Naive B cell (primary cell): Measurements from ENCODE around the gene CSKMT. TPM values are rescaled to one million over a fixed set of nuclear protein-coding genes. Genes with fewer than 3 reads are reported as not detected.
"Not testable (repeated sequence)": the region's sequence is repeated elsewhere in the genome, so short reads cannot be mapped to it uniquely, and the experiment has no call there.

ENCODE experiments used
- ATAC-seq, 2 donors: fragments of 150-1000 bp; cut with Tn5 transposase; 2 replicates each; pipeline ENCODE4 v1.10.0; 2021; ENCODE audit warnings: low read depth in 2 of 2, mild to moderate bottlenecking in 2 of 2, moderate library complexity in 2 of 2
- DNase-seq: peaks from one replicate; pipeline ENCODE4 v3.0.0; 2022
- H3K27ac Mint-ChIP-seq, 6 donors: one replicate each; pipeline ENCODE4 v1.8.0; 2020 to 2022; ENCODE audit warnings: mild to moderate bottlenecking in 6 of 6, mixed read lengths in 6 of 6, moderate library complexity in 5 of 6, inconsistent platforms in 2 of 6
- H3K27me3 Mint-ChIP-seq, 3 donors: one replicate each; pipeline ENCODE4 v1.8.0; 2021 to 2022; ENCODE audit warnings: mixed read lengths in 3 of 3, mild to moderate bottlenecking in 1 of 3
- H3K36me3 Mint-ChIP-seq, 2 donors: one replicate each; pipeline ENCODE4 v1.8.0; 2020 to 2022; ENCODE audit warnings: mixed read lengths in 2 of 2, inconsistent platforms in 1 of 2, mild to moderate bottlenecking in 1 of 2
- H3K4me1 Mint-ChIP-seq, 3 donors: one replicate each; pipeline ENCODE4 v1.8.0; 2020 to 2022; ENCODE audit warnings: mixed read lengths in 3 of 3, inconsistent platforms in 1 of 3, mild to moderate bottlenecking in 1 of 3, moderate library complexity in 1 of 3
- H3K4me3 Mint-ChIP-seq, 8 donors: one replicate each; pipeline ENCODE4 v1.8.0; 2020 to 2022; ENCODE audit warnings: mild to moderate bottlenecking in 8 of 8, mixed read lengths in 8 of 8, moderate library complexity in 8 of 8, inconsistent platforms in 2 of 8
- H3K9me3 Mint-ChIP-seq, 7 donors: one replicate each; pipeline ENCODE4 v1.8.0; 2020 to 2022; ENCODE audit warnings: mixed read lengths in 7 of 7, mild to moderate bottlenecking in 5 of 7, inconsistent platforms in 2 of 7, moderate library complexity in 1 of 7
- polyA plus RNA-seq, 6 donors: library from polyadenylated mRNA; unstranded; fragments of 300-500 nt; fragmentation: Illumina TruSeq; gene quantifications; one replicate each; pipeline ENCODE4 v1.2.3, GENCODE V29; 2021; ENCODE audit warnings: low read depth in 6 of 6

Gene CSKMT
- polyA plus RNA-seq, 6 donors from 2014 or later = 2.1 to 8.4 (median 4.8) TPM

GRCh38 chr11:62680825-62681240 lies 15.7 kb downstream of the CSKMT start:
- Mint-ChIP-seq H3K4me3 (peak overlapping the region; percentile 52 to 95 (median 78)), H3K4me1 (peaks cover 22 to 35% (median 33%) of the 10 kb centered on the region in 3 donors), H3K27me3 (no peaks in the 10 kb centered on the region), H3K36me3 (peaks cover 0 to 13% of the 10 kb centered on the region in 2 donors), H3K27ac (peak overlapping the region in 4 of 6 donors; percentile 47 to 93 (median 81)), H3K9me3 (no peaks in the 10 kb centered on the region)
- ATAC-seq = peak; percentile 52 to 59
- DNase-seq = peak; percentile 28

- no peak for ATAC-seq
- peaks cover 0 to 6% (median 4%) of the 10 kb centered on the region in 3 donors for H3K27me3 Mint-ChIP-seq
- H3K36me3 Mint-ChIP-seq = peaks cover 0 to 6% of the 10 kb centered on the region in 2 donors
- DNase-seq = no peak
- H3K27ac Mint-ChIP-seq = no peak overlapping the region
- H3K4me3 Mint-ChIP-seq = no peak overlapping the region
- H3K9me3 Mint-ChIP-seq = no peaks in the 10 kb centered on the region
- peaks cover 15 to 19% (median 17%) of the 10 kb centered on the region in 3 donors for H3K4me1 Mint-ChIP-seq
Observed at GRCh38 chr11:62682518-62682917, 17.4 kb downstream of the CSKMT start.

GRCh38 chr11:62687508-62688396 lies 22.6 kb downstream of the CSKMT start:
- H3K27me3 Mint-ChIP-seq = peaks cover 4 to 21% (median 8%) of the 10 kb centered on the region in 3 donors
- H3K36me3 Mint-ChIP-seq = peaks cover 4 to 8% of the 10 kb centered on the region in 2 donors
- H3K4me1 Mint-ChIP-seq = no peaks in the 10 kb centered on the region
- DNase-seq = no peak
- no peak overlapping the region for H3K27ac Mint-ChIP-seq
- ATAC-seq = peak in 1 of 2 donors; percentile 33
- H3K4me3 Mint-ChIP-seq = peak overlapping the region in 3 of 8 donors; percentile 25 to 30 (median 25)
- no peaks in the 10 kb centered on the region for H3K9me3 Mint-ChIP-seq

- ATAC-seq = no peak
- Mint-ChIP-seq H3K27me3 (peaks cover 4 to 21% (median 8%) of the 10 kb centered on the region in 3 donors), H3K36me3 (peaks cover 4 to 8% of the 10 kb centered on the region in 2 donors), H3K4me1 (no peaks in the 10 kb centered on the region), H3K4me3 (no peak overlapping the region), H3K9me3 (no peaks in the 10 kb centered on the region), H3K27ac (no peak overlapping the region)
- DNase-seq = no peak
Observed at GRCh38 chr11:62688491-62688890, 23.4 kb downstream of the CSKMT start.

- ATAC-seq (no peak), DNase-seq (no peak)
- Mint-ChIP-seq H3K4me3 (peak within 1 kb of the TSS in 1 of 8 donors; percentile 83), H3K27ac (peak within 1 kb of the TSS in 2 of 6 donors; percentile 53 to 76), H3K4me1 (peaks cover 2 to 3% (median 3%) of the 10 kb centered on the region in 3 donors), H3K9me3 (no peaks in the 10 kb centered on the region), H3K27me3 (peaks cover 4 to 21% (median 8%) of the 10 kb centered on the region in 3 donors), H3K36me3 (peaks cover 4 to 8% of the 10 kb centered on the region in 2 donors)
Observed at GRCh38 chr11:62689421-62690183, 24.5 kb downstream of the CSKMT start, which contains the start of gene LRRN4CL. LRRN4CL (minus strand) TSS chr11:62689530; CDS start chr11:62688508, 1,022 bp downstream.

GRCh38 chr11:62693624-62694023 lies 28.5 kb downstream of the CSKMT start:
- H3K4me3 Mint-ChIP-seq, H3K27me3 Mint-ChIP-seq, H3K9me3 Mint-ChIP-seq, H3K36me3 Mint-ChIP-seq, H3K27ac Mint-ChIP-seq, ATAC-seq, DNase-seq, H3K4me1 Mint-ChIP-seq: not testable (repeated sequence)

- H3K4me3 Mint-ChIP-seq = no peak overlapping the region
- DNase-seq = peak; percentile 69
- peak overlapping the region in 2 of 6 donors; percentile 40 to 52 for H3K27ac Mint-ChIP-seq
- no peaks in the 10 kb centered on the region for H3K27me3 Mint-ChIP-seq
- no peaks in the 10 kb centered on the region for H3K9me3 Mint-ChIP-seq
- peaks cover 4 to 8% of the 10 kb centered on the region in 2 donors for H3K36me3 Mint-ChIP-seq
- peaks cover 7 to 9% (median 7%) of the 10 kb centered on the region in 3 donors for H3K4me1 Mint-ChIP-seq
- peak; percentile 80 to 89 for ATAC-seq
Observed at GRCh38 chr11:62694455-62695167, 29.5 kb downstream of the CSKMT start.

- DNase-seq (no peak), ATAC-seq (no peak)
- Mint-ChIP-seq H3K36me3 (no peaks in the 10 kb centered on the region), H3K4me3 (no peak overlapping the region), H3K27me3 (no peaks in the 10 kb centered on the region), H3K9me3 (no peaks in the 10 kb centered on the region), H3K27ac (peak overlapping the region in 3 of 6 donors; percentile 23 to 87 (median 83)), H3K4me1 (peaks cover 19 to 27% (median 19%) of the 10 kb centered on the region in 3 donors)
Observed at GRCh38 chr11:62702246-62702645, 37.1 kb downstream of the CSKMT start.

- H3K36me3 Mint-ChIP-seq, ATAC-seq, DNase-seq, H3K27ac Mint-ChIP-seq, H3K9me3 Mint-ChIP-seq, H3K27me3 Mint-ChIP-seq: not testable (repeated sequence)
- H3K4me1 Mint-ChIP-seq = peaks cover 36 to 39% (median 36%) of the 10 kb centered on the region in 3 donors
- H3K4me3 Mint-ChIP-seq = peak overlapping the region in 1 of 8 donors; percentile 35
Observed at GRCh38 chr11:62703921-62704320, 38.8 kb downstream of the CSKMT start.

- H3K4me3 Mint-ChIP-seq = peak overlapping the region; percentile 87 to 100 (median 98)
- ATAC-seq (no peak), DNase-seq (no peak)
- no peaks in the 10 kb centered on the region for H3K9me3 Mint-ChIP-seq
- no peaks in the 10 kb centered on the region for H3K27me3 Mint-ChIP-seq
- H3K27ac Mint-ChIP-seq = peak overlapping the region; percentile 76 to 96 (median 90)
- H3K36me3 Mint-ChIP-seq = no peaks in the 10 kb centered on the region
- H3K4me1 Mint-ChIP-seq = peaks cover 41 to 49% (median 49%) of the 10 kb centered on the region in 3 donors
Observed at GRCh38 chr11:62705413-62705812, 40.3 kb downstream of the CSKMT start.

GRCh38 chr11:62705880-62706849 lies 41.1 kb downstream of the CSKMT start:
- Mint-ChIP-seq H3K27ac (peak overlapping the region; percentile 84 to 98 (median 92)), H3K9me3 (no peaks in the 10 kb centered on the region), H3K4me1 (peaks cover 41 to 53% (median 49%) of the 10 kb centered on the region in 3 donors), H3K27me3 (no peaks in the 10 kb centered on the region), H3K36me3 (no peaks in the 10 kb centered on the region), H3K4me3 (peak overlapping the region; percentile 87 to 100 (median 98))
- ATAC-seq = peak; percentile 64 to 70
- DNase-seq = peak; percentile 90

GRCh38 chr11:62706850-62707247 lies 41.7 kb downstream of the CSKMT start:
- Mint-ChIP-seq H3K27ac (peak overlapping the region; percentile 33 to 98 (median 86)), H3K4me3 (peak overlapping the region; percentile 87 to 100 (median 98)), H3K36me3 (no peaks in the 10 kb centered on the region), H3K27me3 (no peaks in the 10 kb centered on the region), H3K4me1 (peaks cover 41 to 53% (median 49%) of the 10 kb centered on the region in 3 donors), H3K9me3 (no peaks in the 10 kb centered on the region)
- DNase-seq = no peak
- ATAC-seq = no peak
